K562 (cell line): ENCODE data around the gene LMCD1. TPM values are rescaled to one million over a fixed set of nuclear protein-coding genes. Genes with fewer than 3 reads are reported as not detected.
"Not testable (repeated sequence)": the region's sequence is repeated elsewhere in the genome, so short reads cannot be mapped to it uniquely, and the experiment has no call there.

Source experiments
- ATAC-seq: fragments of 200-7000 bp; cut with Tn5 transposase; 3 replicates; pipeline ENCODE4 v1.9.1; 2020; ENCODE audit warnings: moderate library complexity
- BruUV-seq: library from RNA; stranded (reverse); fragments of 400-500 nt; replicated peaks from 2 replicates; lab custom pipeline; 2021; lab: Mats Ljungman, UMichigan
- CTCF ChIA-PET: fragments of 300-600 bp; formaldehyde crosslinking; extraction: SDS; loops from one replicate; lab custom pipeline; 2021; ENCODE audit warnings: low intra/inter-chr PET ratio; lab: Yijun Ruan, JAX
- POLR2A ChIA-PET: fragments of 300-600, 350-650 bp; sonication (Branson Sonifier 250); formaldehyde crosslinking; extraction: SDS; loops from one replicate; lab custom pipeline; 2021; ENCODE audit warnings: antibody characterized with exemption, inconsistent platforms; lab: Yijun Ruan, JAX
- DNase-seq, 4 experiments: peaks; one replicate each; pipeline versions ENCODE4 v3.0.0 to v3.0.0-alpha.2; 2011 to 2018; ENCODE audit warnings: low spot score in 3 of 4, mixed read lengths in 3 of 4; ENCODE audit errors: extremely low read depth in 1 of 4
- FAIRE-seq: peaks from 2 replicates; lab custom pipeline; 2011; peaks lifted over from hg19 to GRCh38; lab: Jason Lieb, UNC
- H2AFZ ChIP-seq: 2 replicates; pipeline ENCODE4 v1.6.0; 2011; ENCODE audit warnings: low read depth, low read length, control low read depth, inconsistent platforms
- H3K27ac ChIP-seq: fragments of 200-600 bp; 3 replicates; pipeline ENCODE4 v1.8.0; 2011; ENCODE audit warnings: low read depth, mild to moderate bottlenecking, control low read depth, inconsistent platforms, low read length, moderate library complexity, mixed read lengths; ENCODE audit errors: extremely low read depth
- H3K27me3 ChIP-seq, 2 experiments: fragments of 300-600 bp in 1 of 2; 2 replicates in 1 of 2; 3 replicates in 1 of 2; pipeline versions ENCODE4 v1.6.0 to v1.8.0; 2011; ENCODE audit warnings: inconsistent platforms in 2 of 2, low read length in 2 of 2, mild to moderate bottlenecking in 1 of 2, mixed read lengths in 1 of 2, moderate library complexity in 1 of 2; ENCODE audit not compliant: control insufficient read depth in 2 of 2, insufficient read depth in 2 of 2
- H3K36me3 ChIP-seq: fragments of 300-600 bp; 3 replicates; pipeline ENCODE4 v1.8.0; 2011; ENCODE audit warnings: mild to moderate bottlenecking, low read length, inconsistent platforms; ENCODE audit not compliant: control insufficient read depth, insufficient read depth
- H3K4me1 ChIP-seq, 2 experiments: fragments of 200-600 bp in 1 of 2; replicated peaks in 1 of 2; 2 replicates in 1 of 2; 3 replicates in 1 of 2; pipeline versions ENCODE4 v1.5.1 to v1.8.0; 2011; ENCODE audit warnings: inconsistent platforms in 2 of 2, low read length in 2 of 2, mild to moderate bottlenecking in 1 of 2, mixed read lengths in 1 of 2, moderate library complexity in 1 of 2; ENCODE audit not compliant: control insufficient read depth in 2 of 2, insufficient read depth in 2 of 2
- H3K4me2 ChIP-seq: 2 replicates; pipeline ENCODE4 v1.6.1; 2011; ENCODE audit warnings: low read length, control low read depth, inconsistent platforms, mixed read lengths; ENCODE audit not compliant: insufficient read depth
- H3K4me3 ChIP-seq: fragments of 200-600 bp; sonication (generic), shearing (Covaris generic); 2 replicates; pipeline ENCODE4 v1.5.1; 2016; ENCODE audit warnings: control low read depth, inconsistent platforms
- H3K79me2 ChIP-seq: fragments of 200-600 bp; 3 replicates; pipeline ENCODE4 v1.8.0; 2011; ENCODE audit warnings: low read length, inconsistent platforms; ENCODE audit not compliant: control insufficient read depth, insufficient read depth
- H3K9ac ChIP-seq, 2 experiments: 2 replicates each; pipeline versions ENCODE4 v1.6.0 to v1.6.1; 2011; ENCODE audit warnings: low read depth in 2 of 2, low read length in 2 of 2, control low read depth in 1 of 2, inconsistent platforms in 1 of 2, mild to moderate bottlenecking in 1 of 2, mixed read lengths in 1 of 2; ENCODE audit not compliant: insufficient read depth in 1 of 2
- H3K9me1 ChIP-seq: one replicate; pipeline ENCODE4 v1.6.0; 2011; ENCODE audit warnings: inconsistent platforms, mild to moderate bottlenecking, low read length, moderate library complexity; ENCODE audit not compliant: control insufficient read depth, insufficient read depth
- H3K9me3 ChIP-seq: replicated peaks from 2 replicates; pipeline ENCODE4 v1.5.1; 2011; ENCODE audit warnings: low read depth, low read length, inconsistent platforms; ENCODE audit not compliant: control insufficient read depth, insufficient read depth
- H4K20me1 ChIP-seq: replicated peaks from 2 replicates; pipeline ENCODE4 v1.6.1; 2011; ENCODE audit warnings: low read length, inconsistent platforms, mixed read lengths; ENCODE audit not compliant: control insufficient read depth, insufficient read depth
- CEBPB ChIP-seq: fragments of 450-650 bp; IDR thresholded peaks from 2 replicates; pipeline ENCODE4 v1.6.1; 2016; ENCODE audit warnings: missing genetic modification characterization, missing compliant biosample characterization
- CEBPG ChIP-seq, 3 experiments: fragments of 200-800 bp in 1 of 3; sonication (Bioruptor generic) in 1 of 3; sonication (generic) in 1 of 3; formaldehyde crosslinking in 1 of 3; IDR thresholded peaks in 2 of 3; conservative IDR thresholded peaks in 1 of 3; 2 replicates each; pipeline versions ENCODE4 v1.6.1 to v1.8.0; 2016 to 2022; ENCODE audit warnings: missing compliant biosample characterization in 2 of 3, missing genetic modification characterization in 2 of 3, mild to moderate bottlenecking in 1 of 3, missing genetic modification reagents in 1 of 3
- WGBS: fragments of 100-300 bp; shearing (Covaris generic); methylation state at CpG from one replicate; pipeline ENCODE4 v1.1.6; 2016; ENCODE audit warnings: low coverage, mixed read lengths; ENCODE audit not compliant: insufficient coverage; ENCODE audit errors: missing lambda C conversion rate; 5-methylcytosine and 5-hydroxymethylcytosine counted together
- in situ Hi-C: fragments of 300-500 bp; cut with MboI; formaldehyde crosslinking; loops from 4 replicates; pipeline ENCODE4 v1.15.0; 2018; ENCODE audit warnings: inconsistent platforms, mixed read lengths
- intact Hi-C: fragments of 100-400 bp; cut with micrococcal nuclease; formaldehyde crosslinking; loops from 2 replicates; pipeline ENCODE4 v1.14.2; 2022
- polyA plus RNA-seq, 8 experiments: library from polyadenylated mRNA; depleted of rRNA in 4 of 8; stranded (reverse) in 5 of 8; unstranded in 3 of 8; fragments of >200 nt; fragmentation: Nextera tagmentation in 2 of 8; fragmentation: Illumina TruSeq in 1 of 8; extraction: Ambion mirVana in 2 of 8; extraction: Trizol in 1 of 8; gene quantifications; 2 replicates each; pipeline versions ENCODE4 v1.2.1 to v1.2.3, GENCODE V29; 2011 to 2014; ENCODE audit warnings: inconsistent platforms in 1 of 8, missing spikeins in 1 of 8
- total RNA-seq, 7 experiments: library from RNA; depleted of rRNA in 6 of 7; stranded (reverse); fragments of >200 nt in 6 of 7; fragmentation: Illumina TruSeq in 2 of 7; extraction: Trizol in 2 of 7; gene quantifications; 2 replicates each; pipeline versions ENCODE4 v1.2.1 to v1.2.3, GENCODE V29; 2011 to 2021; ENCODE audit warnings: low replicate concordance in 1 of 7
- TF ChIP-seq, protein P1 (sequence below), 2 experiments: fragments of 450-650 bp in 1 of 2; sonication (generic) in 1 of 2; formaldehyde crosslinking in 1 of 2; IDR thresholded peaks in 1 of 2; conservative IDR thresholded peaks in 1 of 2; 2 replicates each; pipeline versions ENCODE4 v1.6.1 to v1.8.1; 2016 to 2023; ENCODE audit warnings: mild to moderate bottlenecking in 2 of 2, moderate library complexity in 2 of 2, inconsistent platforms in 1 of 2, missing genetic modification reagents in 1 of 2

The LMCD1 gene
- total and polyA plus RNA-seq, 9 of the 15 experiments (the other 6 are each of a cell fraction or from before 2014, with no cell fraction given) = 0.60 TPM; not detected in 8

DNA sequence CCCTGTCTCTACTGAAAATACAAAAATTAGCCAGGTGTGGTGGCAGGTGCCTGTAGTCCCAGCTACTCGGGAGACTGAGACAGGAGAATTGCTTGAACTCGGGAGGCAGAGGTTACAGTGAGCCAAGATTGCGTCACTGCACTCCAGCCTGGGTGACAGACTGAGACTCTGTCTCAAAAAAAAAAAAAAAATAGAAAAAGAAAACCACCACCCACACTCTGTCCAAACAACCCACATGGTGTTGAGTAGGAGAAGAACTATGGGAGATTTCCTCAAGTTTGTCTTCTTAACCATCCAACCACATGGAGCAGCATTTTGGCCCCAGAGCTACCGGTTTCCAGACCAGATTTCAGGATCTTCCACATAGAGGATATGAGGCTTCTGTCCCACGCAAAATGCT, 78.8 kb downstream of the LMCD1 start:
- in situ Hi-C loops; H3K9me3 ChIP-seq; H3K4me1 ChIP-seq; H2AFZ ChIP-seq; DNase-seq; H3K4me3 ChIP-seq; H3K27ac ChIP-seq; H3K79me2 ChIP-seq; H3K36me3 ChIP-seq; CTCF ChIA-PET; H3K4me2 ChIP-seq; H3K9ac ChIP-seq; H4K20me1 ChIP-seq; FAIRE-seq; H3K27me3 ChIP-seq; BruUV-seq; H3K9me1 ChIP-seq; ATAC-seq; intact Hi-C loops; TF ChIP-seq CEBPG (CRISPR knock-in tag; IDR thresholded peaks at IDR 0.05): not testable (repeated sequence)
- WGBS = 2% methylated on average over 5 of the region's 5 CpGs
- POLR2A ChIA-PET = interaction anchor here (1.6 kb wide), 1 partner anchor 12 kb away, joined by 3 read pairs; no protein-coding TSS in a partner anchor
- TF ChIP-seq CEBPB (tag) (peak; percentile 22; the same call in 1 of the 2 replicates), CEBPG (tag; conservative IDR thresholded peaks at IDR 0.05 in 1 of 2, IDR thresholded peaks at IDR 0.05 in 1 of 2) (peak; percentile 20 to 41; a peak in 2 of 4 replicates)
- TF ChIP-seq, protein P1, sequence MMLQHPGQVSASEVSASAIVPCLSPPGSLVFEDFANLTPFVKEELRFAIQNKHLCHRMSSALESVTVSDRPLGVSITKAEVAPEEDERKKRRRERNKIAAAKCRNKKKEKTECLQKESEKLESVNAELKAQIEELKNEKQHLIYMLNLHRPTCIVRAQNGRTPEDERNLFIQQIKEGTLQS (IDR thresholded peaks at IDR 0.05) = peak; percentile 23; the same call in 1 of the 2 replicates
- TF ChIP-seq, protein P1 (CRISPR knock-in tag; conservative IDR thresholded peaks at IDR 0.05) = not testable (repeated sequence)
